GM12864 (cell line): ENCODE measurements around the gene ACOT12.

ENCODE experiments used
- DNase-seq: peaks from one replicate; pipeline ENCODE4 v3.0.0-alpha.2; 2011; ENCODE audit warnings: low read depth
- H3K4me3 ChIP-seq: 2 replicates; pipeline ENCODE4 v1.5.1; 2011; ENCODE audit warnings: mild to moderate bottlenecking, low read depth, low read length, control low read depth
- TF ChIP-seq, protein P1 (sequence below): IDR thresholded peaks from 2 replicates; pipeline ENCODE4 v1.5.1; 2011; ENCODE audit warnings: low read depth, mild to moderate bottlenecking, moderate library complexity, low read length, control low read depth, inconsistent platforms; ENCODE audit errors: missing control alignments

Gene ACOT12

DNA sequence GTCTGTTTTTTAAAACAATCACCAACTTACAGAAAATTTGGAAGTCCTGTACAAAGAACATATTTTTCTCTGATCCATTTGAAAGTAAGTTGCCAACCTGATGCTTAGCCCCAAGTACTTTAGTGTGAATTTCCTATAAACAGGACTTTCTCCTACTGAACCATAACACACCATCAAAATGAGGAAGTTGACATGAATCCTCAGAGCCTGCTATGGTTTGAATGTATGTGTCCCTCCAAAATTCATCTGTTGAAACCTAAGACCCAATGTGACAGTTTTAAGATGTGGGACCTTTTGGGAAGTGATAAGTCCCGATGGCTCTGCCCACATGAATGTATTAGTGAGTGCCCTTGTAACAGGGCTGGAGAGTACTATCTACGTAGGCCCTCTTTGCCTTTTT, 6.4 kb upstream of the ACOT12 start:
- TF ChIP-seq, protein P1, sequence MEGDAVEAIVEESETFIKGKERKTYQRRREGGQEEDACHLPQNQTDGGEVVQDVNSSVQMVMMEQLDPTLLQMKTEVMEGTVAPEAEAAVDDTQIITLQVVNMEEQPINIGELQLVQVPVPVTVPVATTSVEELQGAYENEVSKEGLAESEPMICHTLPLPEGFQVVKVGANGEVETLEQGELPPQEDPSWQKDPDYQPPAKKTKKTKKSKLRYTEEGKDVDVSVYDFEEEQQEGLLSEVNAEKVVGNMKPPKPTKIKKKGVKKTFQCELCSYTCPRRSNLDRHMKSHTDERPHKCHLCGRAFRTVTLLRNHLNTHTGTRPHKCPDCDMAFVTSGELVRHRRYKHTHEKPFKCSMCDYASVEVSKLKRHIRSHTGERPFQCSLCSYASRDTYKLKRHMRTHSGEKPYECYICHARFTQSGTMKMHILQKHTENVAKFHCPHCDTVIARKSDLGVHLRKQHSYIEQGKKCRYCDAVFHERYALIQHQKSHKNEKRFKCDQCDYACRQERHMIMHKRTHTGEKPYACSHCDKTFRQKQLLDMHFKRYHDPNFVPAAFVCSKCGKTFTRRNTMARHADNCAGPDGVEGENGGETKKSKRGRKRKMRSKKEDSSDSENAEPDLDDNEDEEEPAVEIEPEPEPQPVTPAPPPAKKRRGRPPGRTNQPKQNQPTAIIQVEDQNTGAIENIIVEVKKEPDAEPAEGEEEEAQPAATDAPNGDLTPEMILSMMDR: no peak
- DNase-seq: no peak
- H3K4me3 ChIP-seq: no peak overlapping the region

DNA sequence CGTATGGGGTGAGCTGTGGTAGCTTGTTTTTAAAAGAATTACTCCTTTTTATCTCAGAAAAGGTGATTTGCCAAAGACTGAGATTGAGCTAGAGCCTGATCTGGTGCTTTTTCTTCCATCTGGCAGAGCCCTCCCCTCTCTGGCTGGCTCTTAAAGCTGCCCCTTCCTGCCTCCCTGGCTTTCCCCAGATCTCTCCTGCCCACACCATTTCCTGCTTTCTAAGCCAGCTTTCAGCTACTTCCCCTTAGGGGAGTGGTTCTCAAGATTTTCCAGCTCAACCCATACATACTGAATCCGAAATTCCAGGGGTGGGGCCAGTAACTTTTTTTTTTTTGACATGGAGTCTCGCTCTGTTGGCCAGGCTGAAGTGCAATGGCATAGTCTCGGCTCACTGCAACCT, 4.8 kb upstream of the ACOT12 start:
- no peak for DNase-seq
- H3K4me3 ChIP-seq: no peak overlapping the region
- TF ChIP-seq, protein P1: no peak

DNA sequence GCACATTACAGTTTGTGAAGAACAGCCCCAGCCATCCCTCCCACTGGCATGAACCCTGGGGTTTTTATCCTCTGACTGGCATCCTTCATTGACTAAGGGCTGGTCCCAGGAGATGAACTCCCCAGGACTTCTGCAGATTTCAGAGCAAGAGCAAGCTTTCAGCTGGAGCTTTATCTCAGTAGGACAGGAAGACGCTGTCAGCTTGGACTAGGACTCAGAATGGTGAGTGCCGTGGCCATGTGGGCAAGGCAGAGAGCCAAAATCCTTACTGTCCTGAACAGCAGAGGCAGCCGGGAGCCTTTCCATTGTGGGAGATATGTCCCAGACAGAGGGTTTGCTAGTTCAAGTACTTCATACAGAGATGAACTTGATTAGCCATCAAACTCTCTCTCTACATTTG, 3.2 kb upstream of the ACOT12 start:
- H3K4me3 ChIP-seq: no peak overlapping the region
- no peak for DNase-seq
- TF ChIP-seq, protein P1: no peak

DNA sequence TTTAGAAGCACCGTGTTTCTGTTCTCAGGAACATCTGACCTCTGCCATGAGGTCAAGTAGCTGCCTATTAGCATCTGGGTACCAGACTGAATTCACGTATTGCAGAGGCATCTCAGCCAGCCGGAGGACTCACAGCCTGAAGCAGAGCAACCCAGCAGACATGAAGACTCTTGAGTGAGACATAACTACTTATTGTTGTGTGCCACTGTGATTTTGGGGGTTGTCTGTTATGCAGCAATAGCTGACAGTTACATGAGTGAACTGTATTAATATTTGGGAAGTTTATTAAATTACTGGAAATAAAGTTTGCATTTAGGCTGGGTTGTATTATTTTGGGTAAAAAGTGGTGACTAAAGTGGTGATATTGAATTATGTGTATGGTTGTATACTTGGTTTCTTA, 1.3 kb upstream of the ACOT12 start:
- no peak overlapping the region for H3K4me3 ChIP-seq
- DNase-seq: no peak
- TF ChIP-seq, protein P1: no peak

DNA sequence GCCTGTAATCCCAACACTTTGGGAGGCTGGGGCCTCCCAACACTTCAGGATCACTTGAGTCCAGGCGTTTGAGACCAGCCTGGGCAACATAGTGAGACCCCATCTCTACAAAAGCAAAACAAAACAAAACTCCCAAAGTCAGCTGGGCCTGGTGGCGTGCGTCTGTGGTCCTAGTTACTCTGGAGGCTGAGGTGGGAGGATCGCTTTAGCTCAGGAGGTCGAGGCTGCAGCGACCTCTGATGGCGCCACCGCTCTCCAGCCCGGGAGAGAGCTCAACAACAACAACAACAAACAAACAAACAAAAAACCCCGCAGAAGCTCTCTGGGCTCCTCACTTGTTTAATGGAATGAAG, 528 bp downstream of the ACOT12 start:
- no peak overlapping the region for H3K4me3 ChIP-seq
- no peak for DNase-seq
- TF ChIP-seq, protein P1: no peak

DNA sequence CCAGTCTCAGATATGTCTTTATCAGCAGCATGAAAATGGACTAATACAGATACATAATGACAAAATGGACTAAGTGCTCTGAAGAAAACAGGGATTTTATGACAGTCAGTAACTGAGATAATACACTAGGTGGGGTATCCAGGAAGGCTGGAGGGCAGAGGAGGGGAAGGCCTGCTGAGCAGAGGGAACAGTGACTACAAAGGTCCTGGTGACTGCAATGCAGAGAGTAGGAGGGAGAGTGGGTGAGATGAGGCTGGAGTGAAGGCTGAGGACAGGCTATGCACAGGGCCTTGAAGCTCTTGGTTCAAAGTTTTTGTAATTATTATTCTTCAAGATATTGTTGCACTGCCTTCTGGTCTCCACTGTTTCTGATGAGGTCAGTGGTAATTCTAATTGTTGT, 4.9 kb downstream of the ACOT12 start:
- TF ChIP-seq, protein P1: no peak
- no peak overlapping the region for H3K4me3 ChIP-seq
- DNase-seq: no peak

DNA sequence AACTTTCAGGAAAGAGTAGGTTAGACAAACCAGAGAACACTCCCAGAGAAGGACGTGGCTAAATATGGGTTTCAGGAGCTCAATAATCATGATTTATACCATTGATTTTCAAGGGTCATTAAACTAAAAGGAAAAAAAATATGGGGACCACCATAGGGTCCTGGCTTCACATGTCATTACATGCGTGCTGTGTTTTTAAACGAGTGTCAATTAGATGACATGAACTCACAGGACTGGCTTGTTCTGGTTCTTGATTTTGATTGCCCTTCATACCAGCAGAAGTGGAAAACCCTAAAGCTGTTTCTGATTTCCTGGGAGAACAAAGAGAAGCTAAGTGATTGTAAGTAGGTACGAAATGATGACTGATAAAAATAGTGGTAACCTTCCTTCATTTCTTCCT, 5.8 kb downstream of the ACOT12 start:
- TF ChIP-seq, protein P1: no peak
- no peak for DNase-seq
- H3K4me3 ChIP-seq: no peak overlapping the region
